GM18505 (cell line): ENCODE measurements around the gene S1PR3.

Experiments used
- ATAC-seq: cut with Tn5 transposase; IDR thresholded peaks from one replicate; pipeline ENCODE4 v1.9.1; 2021; ENCODE audit not compliant: unreplicated experiment
- POLR2A ChIP-seq: IDR thresholded peaks from 4 replicates; pipeline ENCODE4 v1.6.1; 2011; ENCODE audit warnings: borderline replicate concordance; ENCODE audit not compliant: insufficient read depth, insufficient read length; ENCODE audit errors: extremely low read depth

The S1PR3 gene

GRCh38 chr9:89036383-89036782 is 45.1 kb downstream of the S1PR3 start:
- no peak for ATAC-seq
- TF ChIP-seq POLR2A, result no peak

DNA sequence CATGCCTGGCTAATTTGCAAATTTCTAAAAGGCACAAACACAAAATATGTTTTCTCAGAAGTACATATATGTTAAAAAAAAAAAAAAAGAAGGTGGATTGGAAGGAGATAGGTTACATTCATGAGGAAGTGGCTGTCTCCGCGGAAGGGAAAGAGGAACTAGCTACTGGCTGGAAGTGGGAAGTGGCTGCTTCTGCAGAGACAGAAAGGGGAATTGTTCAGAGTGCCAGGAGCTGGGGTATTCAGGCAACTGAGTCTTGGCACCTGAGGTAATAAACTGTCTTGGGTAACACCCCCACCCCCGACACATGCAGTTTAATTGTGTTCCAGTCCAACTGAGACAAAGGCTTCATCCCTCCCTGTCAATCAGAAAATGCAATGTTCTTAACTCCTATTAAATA is 45.6 kb downstream of the S1PR3 start:
- no peak for TF ChIP-seq POLR2A
- no peak for ATAC-seq

DNA sequence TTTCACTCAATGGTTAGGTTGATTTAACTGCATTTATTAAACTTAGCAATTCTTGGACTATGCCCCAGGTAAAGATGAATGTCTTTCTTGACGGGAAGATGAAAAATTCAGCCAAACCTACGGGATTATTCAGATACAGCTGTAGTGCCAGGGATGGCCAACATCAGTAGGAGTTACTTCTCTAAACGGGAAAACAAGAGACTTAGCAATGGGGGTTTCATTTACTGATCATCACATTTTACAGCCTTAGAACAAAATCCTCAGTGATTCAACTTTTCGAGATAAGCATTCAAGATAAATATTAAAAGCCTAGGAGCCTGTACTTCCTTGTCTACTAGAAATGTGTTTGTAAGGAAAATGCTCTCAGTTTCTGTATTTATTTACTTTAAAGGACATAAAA is 46.1 kb downstream of the S1PR3 start:
- ATAC-seq, result no peak
- TF ChIP-seq POLR2A, result no peak

GRCh38 chr9:89037891-89038290 is 46.6 kb downstream of the S1PR3 start:
- no peak for TF ChIP-seq POLR2A

GRCh38 chr9:89038382-89039103 is 47.3 kb downstream of the S1PR3 start:
- no peak for ATAC-seq
- no peak for TF ChIP-seq POLR2A

More at GRCh38 chr9:89037891-89038290, 46.6 kb downstream of the S1PR3 start:
- ATAC-seq, result no peak

GRCh38 chr9:89039104-89039465 is 47.8 kb downstream of the S1PR3 start:
- no peak for ATAC-seq
- no peak for TF ChIP-seq POLR2A

DNA sequence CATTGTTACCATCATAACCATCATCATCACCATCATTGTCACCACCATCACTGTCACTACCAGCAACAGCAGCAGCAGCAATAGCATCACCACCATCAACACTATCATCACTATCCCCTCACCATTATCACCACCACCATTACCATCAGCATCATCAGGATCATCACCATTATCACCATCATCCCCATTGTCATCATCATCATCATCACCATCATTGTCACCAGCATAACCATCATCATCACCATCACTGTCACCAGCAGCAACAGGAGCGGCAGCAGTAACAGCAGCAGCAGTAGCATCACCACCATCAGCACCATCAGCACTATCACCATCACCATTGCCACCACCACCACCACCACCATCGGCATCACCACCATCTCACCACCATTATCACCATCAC is 48.4 kb downstream of the S1PR3 start:
- no peak for TF ChIP-seq POLR2A
- no peak for ATAC-seq

DNA sequence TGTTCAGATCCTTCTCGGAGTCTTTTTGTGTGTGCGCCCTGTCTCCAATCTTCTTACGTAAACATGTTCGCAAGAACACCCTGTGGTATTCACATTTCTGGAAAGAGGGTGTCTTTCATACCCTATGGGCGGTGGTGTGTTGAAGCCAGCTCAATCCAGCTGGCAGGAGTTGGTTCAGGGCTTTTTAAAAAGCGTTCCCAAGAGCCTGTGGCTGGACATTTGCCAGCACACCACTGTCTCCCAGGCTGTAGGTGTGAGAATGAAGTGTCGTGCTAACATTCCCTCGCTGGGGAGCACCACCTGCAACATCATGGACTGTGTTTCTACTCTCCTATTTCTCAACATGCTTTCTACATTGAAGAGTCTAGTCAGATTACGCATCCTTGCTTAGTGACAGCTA is 51.7 kb downstream of the S1PR3 start:
- no peak for ATAC-seq
- no peak for TF ChIP-seq POLR2A

- ATAC-seq, result no peak
- TF ChIP-seq POLR2A, result no peak
Observed at GRCh38 chr9:89044104-89044503, 52.8 kb downstream of the S1PR3 start.

GRCh38 chr9:89044881-89045280 is 53.6 kb downstream of the S1PR3 start:
- no peak for ATAC-seq
- TF ChIP-seq POLR2A, result no peak

DNA sequence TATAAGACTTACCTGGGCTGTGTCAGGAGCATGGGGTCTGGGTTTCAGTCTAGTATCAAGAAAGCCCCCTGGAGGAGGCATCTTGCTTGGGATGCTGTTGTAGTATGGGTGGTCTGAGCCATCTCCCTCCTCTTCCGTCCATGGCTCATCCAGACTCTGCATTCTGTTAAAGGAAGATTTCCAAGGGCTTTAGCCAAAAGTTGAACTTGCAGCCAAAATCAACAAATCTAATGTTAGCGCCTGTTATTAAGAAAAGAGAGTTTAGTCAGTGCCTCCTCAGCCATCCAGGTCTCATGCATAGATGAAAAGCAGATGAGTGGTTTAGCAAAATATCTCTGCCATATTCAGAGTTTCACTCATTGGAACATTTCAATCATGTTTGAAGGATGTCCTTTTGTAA is 55.6 kb downstream of the S1PR3 start:
- no peak for ATAC-seq
- TF ChIP-seq POLR2A, result no peak

DNA sequence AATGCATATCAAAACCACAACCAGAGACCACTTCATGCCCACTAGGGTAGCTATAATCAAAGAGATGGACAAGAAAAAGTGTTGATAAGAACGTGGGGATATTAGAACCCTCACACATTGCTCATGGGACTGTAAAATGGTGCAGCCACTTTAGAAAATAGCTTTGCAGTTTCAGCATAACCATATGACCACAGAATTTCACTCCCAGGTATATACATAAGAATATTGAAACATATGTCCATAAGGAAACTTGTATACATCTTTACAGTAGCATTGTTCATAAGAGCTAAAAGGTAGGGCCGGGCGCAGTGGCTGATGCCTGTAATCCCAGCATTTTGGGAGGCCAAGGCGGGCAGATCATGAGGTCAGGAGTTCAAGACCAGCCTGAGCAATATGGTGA is 56.4 kb downstream of the S1PR3 start:
- TF ChIP-seq POLR2A, result no peak
- no peak for ATAC-seq

- no peak for TF ChIP-seq POLR2A
- no peak for ATAC-seq
Observed at GRCh38 chr9:89048616-89049015, 57.3 kb downstream of the S1PR3 start.

GRCh38 chr9:89049646-89050045 is 58.4 kb downstream of the S1PR3 start:
- TF ChIP-seq POLR2A, result no peak
- ATAC-seq, result no peak
